ENCODE results near the gene ZFAND2B. TPM values are rescaled to one million over a fixed set of nuclear protein-coding genes. Genes with fewer than 3 reads are reported as not detected.

Gene ZFAND2B
- polyA plus RNA-seq, 1 of the 3 experiments (the other 2 are of a cell fraction): 39.9 TPM

DNA sequence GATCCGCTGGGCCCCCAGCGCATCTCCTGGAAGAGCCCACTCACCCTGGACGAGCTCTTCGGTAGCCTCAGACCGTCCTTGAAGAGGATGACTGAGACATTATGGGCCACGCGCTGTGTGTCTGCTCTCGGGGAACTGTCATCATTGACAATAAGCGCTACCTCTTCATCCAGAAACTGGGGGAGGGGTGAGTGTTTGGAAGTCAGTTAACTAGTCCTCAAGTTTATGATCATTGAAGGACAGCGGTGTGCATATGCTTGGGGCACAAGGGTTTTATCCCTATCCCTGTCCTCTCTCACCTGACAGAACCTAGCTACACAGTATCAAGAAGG lies 39.3 kb downstream of the ZFAND2B start:
- H3K4me2 ChIP-seq: peak overlapping the region; percentile 91
- H3K9me3 ChIP-seq: no peaks in the 10 kb centered on the region
- POLR2A ChIA-PET: interaction anchor here (1.3 to 2.9 kb wide), 6 partner anchors 9 to 69 kb away, joined by 4 to 23 read pairs (median 10); partner anchors contain the start of genes ABCB6, ANKZF1, ATG9A and CNPPD1
- peaks cover 6 to 16% of the 10 kb centered on the region in 2 experiments for H3K36me3 ChIP-seq (replicated peaks in 1 of 2; ENCODE audit: control insufficient read depth in 1 of 2, insufficient read depth in 2 of 2, low read length in 1 of 2)
- 2% methylated on average over 7 of the region's 10 CpGs for WGBS (ENCODE audit: low lambda C conversion rate)
- peak overlapping the region; percentile 94 for H3K9ac ChIP-seq
- H3K4me3 ChIP-seq (ENCODE audit: low read depth in 2 of 2, low read length in 1 of 2): peak overlapping the region; percentile 84 to 97
- H3K4me1 ChIP-seq (ENCODE audit: control insufficient read depth in 1 of 2, insufficient read depth in 2 of 2, low read depth in 1 of 2, low read length in 1 of 2): peaks cover 19 to 26% of the 10 kb centered on the region in 2 experiments
- CTCF ChIA-PET: interaction anchor here (0.9 to 3.3 kb wide), 13 partner anchors 10 to 265 kb away, joined by 3 to 20 read pairs (median 4); no protein-coding TSS in a partner anchor
- peaks cover 19% of the 10 kb centered on the region for H3F3A ChIP-seq (replicated peaks; ENCODE audit: insufficient read depth)
- peak overlapping the region; percentile 78 to 92 for H3K27ac ChIP-seq (ENCODE audit: low read depth in 2 of 2, low read length in 1 of 2)
- TF ChIP-seq REST (IDR thresholded peaks at IDR 0.05; ENCODE audit: low read depth, low read length) (no peak), RXRA (IDR thresholded peaks at IDR 0.05; ENCODE audit: borderline replicate concordance, low read depth) (no peak), POLR2AphosphoS5 (IDR thresholded peaks at IDR 0.05; ENCODE audit: low read depth, low read length) (no peak), RAD21 (IDR thresholded peaks at IDR 0.05; ENCODE audit: low read length) (no peak), GATA2 (CRISPR knock-in tag; IDR thresholded peaks at IDR 0.05) (no peak), TAF1 (IDR thresholded peaks at IDR 0.05; ENCODE audit: borderline replicate concordance, low read depth, low read length) (no peak), FOXM1 (IDR thresholded peaks at IDR 0.05; ENCODE audit: low read depth) (no peak)
- TF ChIP-seq, protein P1, sequence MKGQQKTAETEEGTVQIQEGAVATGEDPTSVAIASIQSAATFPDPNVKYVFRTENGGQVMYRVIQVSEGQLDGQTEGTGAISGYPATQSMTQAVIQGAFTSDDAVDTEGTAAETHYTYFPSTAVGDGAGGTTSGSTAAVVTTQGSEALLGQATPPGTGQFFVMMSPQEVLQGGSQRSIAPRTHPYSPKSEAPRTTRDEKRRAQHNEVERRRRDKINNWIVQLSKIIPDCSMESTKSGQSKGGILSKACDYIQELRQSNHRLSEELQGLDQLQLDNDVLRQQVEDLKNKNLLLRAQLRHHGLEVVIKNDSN (IDR thresholded peaks at IDR 0.05; ENCODE audit: borderline replicate concordance, low read depth): no peak
- H3K9me2 ChIP-seq: no peaks in the 10 kb centered on the region
- no peaks in the 10 kb centered on the region for H3K27me3 ChIP-seq (ENCODE audit: insufficient read depth)
- no peaks in the 10 kb centered on the region for H4K20me1 ChIP-seq (ENCODE audit: insufficient read depth)
- no peak for DNase-seq
- H3K79me2 ChIP-seq (ENCODE audit: insufficient read depth): peaks cover 20% of the 10 kb centered on the region
- H2AFZ ChIP-seq (ENCODE audit: low read depth): peak overlapping the region; percentile 73; the same call in 1 of the 2 replicates

DNA sequence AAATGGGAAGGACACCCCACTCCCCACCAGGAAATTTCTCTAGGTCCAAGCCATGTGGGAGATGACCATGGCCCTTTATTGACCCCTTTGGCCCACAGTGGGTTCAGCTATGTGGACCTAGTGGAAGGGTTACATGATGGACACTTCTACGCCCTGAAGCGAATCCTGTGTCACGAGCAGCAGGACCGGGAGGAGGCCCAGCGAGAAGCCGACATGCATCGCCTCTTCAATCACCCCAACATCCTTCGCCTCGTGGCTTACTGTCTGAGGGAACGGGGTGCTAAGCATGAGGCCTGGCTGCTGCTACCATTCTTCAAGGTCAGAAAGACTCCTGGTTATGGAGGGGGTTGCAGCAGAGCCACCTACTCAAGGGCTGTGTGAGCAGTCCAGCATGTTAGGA lies 40.0 kb downstream of the ZFAND2B start:
- H4K20me1 ChIP-seq (ENCODE audit: insufficient read depth): no peaks in the 10 kb centered on the region
- H3F3A ChIP-seq (replicated peaks; ENCODE audit: insufficient read depth): peaks cover 19% of the 10 kb centered on the region
- 0 out of 2 replicates have a peak overlapping the region, but pooled peaks have one; percentile 94 for H3K9ac ChIP-seq
- no peak overlapping the region for H2AFZ ChIP-seq (ENCODE audit: low read depth)
- 97% methylated on average over 10 of the region's 10 CpGs for WGBS (ENCODE audit: low lambda C conversion rate)
- DNase-seq: no peak
- H3K9me3 ChIP-seq: no peaks in the 10 kb centered on the region
- H3K27me3 ChIP-seq (ENCODE audit: insufficient read depth): no peaks in the 10 kb centered on the region
- ChIA-PET POLR2A (interaction anchor here (1.3 to 2.9 kb wide), 3 partner anchors 15 to 28 kb away, joined by 4 to 23 read pairs (median 11); partner anchors contain the start of genes ABCB6, ANKZF1 and ATG9A), CTCF (interaction anchor here (1.2 to 3.3 kb wide), 8 partner anchors 30 to 111 kb away, joined by 3 to 20 read pairs (median 5); no protein-coding TSS in a partner anchor)
- H3K36me3 ChIP-seq (replicated peaks in 1 of 2; ENCODE audit: control insufficient read depth in 1 of 2, insufficient read depth in 2 of 2, low read length in 1 of 2): peaks cover 6 to 16% of the 10 kb centered on the region in 2 experiments
- H3K4me3 ChIP-seq (ENCODE audit: low read depth in 2 of 2, low read length in 1 of 2): peak overlapping the region; percentile 84 to 97; a peak in 2 of 4 replicates
- H3K4me1 ChIP-seq (ENCODE audit: control insufficient read depth in 1 of 2, insufficient read depth in 2 of 2, low read depth in 1 of 2, low read length in 1 of 2): peaks cover 19 to 26% of the 10 kb centered on the region in 2 experiments
- H3K27ac ChIP-seq (ENCODE audit: low read depth in 2 of 2, low read length in 1 of 2): no peak overlapping the region; a peak in 1 of 4 replicates
- H3K79me2 ChIP-seq (ENCODE audit: insufficient read depth): peaks cover 20% of the 10 kb centered on the region
- peak overlapping the region; percentile 91 for H3K4me2 ChIP-seq
- no peaks in the 10 kb centered on the region for H3K9me2 ChIP-seq
- no peak for TF ChIP-seq IRF3 (IDR thresholded peaks at IDR 0.05; ENCODE audit: low read depth, low read length)
- TF ChIP-seq JUND (IDR thresholded peaks at IDR 0.05): no peak
- TF ChIP-seq SMC3 (IDR thresholded peaks at IDR 0.05; ENCODE audit: low read depth, low read length): no peak
- TF ChIP-seq NFIC (IDR thresholded peaks at IDR 0.05; ENCODE audit: borderline replicate concordance): no peak
- no peak for TF ChIP-seq TCF12 (IDR thresholded peaks at IDR 0.05)
- TF ChIP-seq TEAD4 (IDR thresholded peaks at IDR 0.05; ENCODE audit: borderline replicate concordance, insufficient read depth): no peak
- TF ChIP-seq REST (IDR thresholded peaks at IDR 0.05; ENCODE audit: low read depth, low read length): no peak
- TF ChIP-seq, protein P2, sequence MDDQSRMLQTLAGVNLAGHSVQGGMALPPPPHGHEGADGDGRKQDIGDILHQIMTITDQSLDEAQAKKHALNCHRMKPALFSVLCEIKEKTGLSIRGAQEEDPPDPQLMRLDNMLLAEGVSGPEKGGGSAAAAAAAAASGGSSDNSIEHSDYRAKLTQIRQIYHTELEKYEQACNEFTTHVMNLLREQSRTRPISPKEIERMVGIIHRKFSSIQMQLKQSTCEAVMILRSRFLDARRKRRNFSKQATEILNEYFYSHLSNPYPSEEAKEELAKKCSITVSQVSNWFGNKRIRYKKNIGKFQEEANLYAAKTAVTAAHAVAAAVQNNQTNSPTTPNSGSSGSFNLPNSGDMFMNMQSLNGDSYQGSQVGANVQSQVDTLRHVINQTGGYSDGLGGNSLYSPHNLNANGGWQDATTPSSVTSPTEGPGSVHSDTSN (IDR thresholded peaks at IDR 0.05): no peak
- no peak for TF ChIP-seq RXRA (IDR thresholded peaks at IDR 0.05; ENCODE audit: borderline replicate concordance, low read depth)
- no peak for TF ChIP-seq RCOR1 (IDR thresholded peaks at IDR 0.05; ENCODE audit: low read length)
- TF ChIP-seq MEF2A (IDR thresholded peaks at IDR 0.05; ENCODE audit: borderline replicate concordance, low read depth): no peak

Measured in SK-N-SH (cell line).